Activated CD4-positive, alpha-beta T cell treated with anti-CD3 and anti-CD28 coated beads for 48 hours (primary cell): ENCODE data around the gene TMEM115.
"Not testable (repeated sequence)": the region's sequence is repeated elsewhere in the genome, so short reads cannot be mapped to it uniquely, and the experiment has no call there.

Experiments
- DNase-seq: peaks from one replicate; pipeline ENCODE4 v3.0.0-alpha.2; 2020

Gene TMEM115

DNA sequence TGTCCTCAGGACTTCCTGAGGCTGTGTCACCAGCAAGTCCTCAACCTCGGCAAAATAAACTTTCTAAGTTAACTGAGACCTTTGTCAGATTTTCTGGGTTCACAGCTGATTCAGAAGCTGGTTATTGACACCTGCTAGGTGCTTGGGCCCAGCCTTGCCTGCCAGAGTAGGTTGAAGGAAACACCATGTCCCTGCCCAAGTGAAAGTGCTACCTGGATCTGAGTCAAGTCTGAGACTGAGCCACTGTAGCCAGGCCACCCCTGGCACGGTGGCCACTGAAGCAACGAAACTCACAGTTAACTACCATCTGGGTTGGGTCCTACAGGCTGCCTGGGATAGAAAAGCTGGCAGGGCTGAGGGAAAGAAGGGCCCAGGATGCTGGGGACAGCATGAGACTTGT lies 45.0 kb downstream of the TMEM115 start:
- no peak for DNase-seq

DNA sequence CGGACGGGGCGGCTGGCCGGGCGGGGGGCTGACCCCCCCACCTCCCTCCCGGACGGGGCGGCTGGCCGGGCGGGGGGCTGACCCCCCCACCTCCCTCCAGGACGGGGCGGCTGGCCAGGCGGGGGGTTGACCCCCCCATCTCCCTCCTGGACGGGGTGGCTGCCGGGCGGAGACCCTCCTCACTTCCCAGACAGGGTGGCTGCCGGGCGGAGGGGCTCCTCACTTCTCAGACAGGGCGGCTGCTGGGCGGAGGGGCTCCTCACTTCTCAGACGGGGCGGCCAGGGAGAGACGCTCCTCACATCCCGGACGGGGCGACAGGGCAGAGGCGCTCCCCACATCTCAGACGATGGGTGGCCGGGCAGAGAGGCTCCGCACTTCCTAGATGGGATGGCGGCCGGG lies 47.3 kb downstream of the TMEM115 start:
- DNase-seq: not testable (repeated sequence)
